Renal cortex interstitium (tissue), 11 donors: ENCODE results near the gene PNLIPRP2. TPM values are rescaled to one million over a fixed set of nuclear protein-coding genes. Genes with fewer than 3 reads are reported as not detected.

Source experiments
- DNase-seq, 11 donors: peaks; one replicate each; pipeline ENCODE4 v3.0.0-alpha.2; 2013; ENCODE audit warnings: low read depth in 9 of 11, low spot score in 4 of 11; ENCODE audit errors: extremely low read depth in 1 of 11
- polyA plus RNA-seq, 3 donors: library from polyadenylated mRNA; unstranded; fragments of 120-200 nt; gene quantifications; one replicate each; pipeline ENCODE4 v1.2.1, GENCODE V29; 2013; ENCODE audit not compliant: insufficient read length in 3 of 3

The PNLIPRP2 gene
- polyA plus RNA-seq, 3 donors: 0.10 TPM; not detected in 2

DNA sequence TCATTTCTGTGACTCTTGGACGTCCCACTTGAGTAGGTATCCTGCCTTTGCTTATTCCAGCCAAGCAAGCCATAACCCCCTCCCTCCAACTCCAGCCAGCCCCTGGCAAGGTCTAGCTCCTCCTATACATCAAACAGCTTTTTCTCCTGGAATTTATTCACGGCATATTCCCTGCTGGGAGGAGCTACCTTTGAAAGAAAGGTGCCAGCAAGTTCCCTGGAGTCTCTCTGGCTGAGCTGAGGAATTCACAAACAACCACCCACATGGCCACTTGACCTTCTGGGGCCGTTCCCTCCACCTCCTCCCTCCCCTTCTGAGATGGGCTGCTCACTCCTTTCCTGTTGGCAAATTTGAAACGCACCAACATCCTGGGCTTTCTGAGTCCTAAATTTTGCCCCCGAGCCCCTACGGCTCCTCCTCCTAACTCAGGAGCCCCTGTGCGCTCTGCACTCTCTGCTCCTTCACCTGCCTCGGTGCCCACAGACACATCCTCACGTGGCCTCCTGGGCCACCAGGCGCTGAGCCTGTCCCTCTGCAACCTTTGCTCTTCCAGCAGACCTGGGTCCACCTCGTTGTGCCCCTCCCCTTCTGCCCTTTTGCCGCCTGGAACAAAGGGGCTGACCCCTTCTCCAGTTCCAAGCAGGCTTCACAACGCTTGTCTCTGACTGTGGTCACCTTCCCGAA, 73.6 kb downstream of the PNLIPRP2 start:
- peak in 2 of 11 donors; percentile 49 to 63 for DNase-seq

Other genes with a start within 250 kb of the PNLIPRP2 start
- gene PNLIPRP3, start 193.1 kb upstream of the PNLIPRP2 start, polyA plus RNA-seq: not detected
- not detected for gene PNLIP, start 75.0 kb upstream of the PNLIPRP2 start, polyA plus RNA-seq
- gene PNLIPRP1, start 30.0 kb upstream of the PNLIPRP2 start, polyA plus RNA-seq: under 1 TPM in 2 of 3 donors, not detected in 1; 0.15 to 0.23 TPM
- 10 to 100 TPM; 33.4 to 56.2 (median 38.9) TPM for gene HSPA12A, start 121.6 kb downstream of the PNLIPRP2 start, polyA plus RNA-seq
- 1 to 10 TPM; 3.0 to 4.0 (median 4.0) TPM for gene ENO4, start 228.5 kb downstream of the PNLIPRP2 start, polyA plus RNA-seq